Kidney glomerular epithelial cell (primary cell): ENCODE results near the gene SCFD2.
"Not testable (repeated sequence)": the region's sequence is repeated elsewhere in the genome, so short reads cannot be mapped to it uniquely, and the experiment has no call there.

Experiments
- DNase-seq: peaks from one replicate; lab custom pipeline; 2025; lab: John Stamatoyannopoulos, UW

SCFD2 gene

DNA sequence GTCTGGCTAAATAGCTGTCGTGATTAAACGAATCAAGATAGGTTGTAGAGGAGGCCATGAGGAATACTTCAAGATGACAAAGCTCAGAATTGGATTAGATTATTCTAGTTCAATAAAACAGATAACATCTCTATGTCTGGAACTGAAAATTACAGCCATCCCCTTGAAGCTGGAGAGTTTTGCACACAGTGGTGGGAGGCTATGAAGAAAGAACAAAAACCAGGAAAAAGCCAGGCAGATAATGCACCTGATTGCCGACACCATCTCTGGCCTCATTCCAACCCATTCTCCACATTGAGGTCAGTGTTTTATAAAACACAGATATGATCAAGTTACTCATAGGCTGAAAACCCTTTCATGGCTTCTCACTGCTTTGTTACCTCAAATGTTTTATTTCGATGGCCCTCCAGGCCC is 315.5 kb downstream of the SCFD2 start:
- DNase-seq: no peak

- no peak for DNase-seq
Observed at GRCh38 chr4:53049528-53049927, 316.3 kb downstream of the SCFD2 start.

GRCh38 chr4:53044651-53044960 is 321.3 kb downstream of the SCFD2 start:
- DNase-seq: no peak

- no peak for DNase-seq
Observed at GRCh38 chr4:53043891-53044650, 321.8 kb downstream of the SCFD2 start.

- DNase-seq: no peak
Observed at GRCh38 chr4:53043055-53043454, 322.8 kb downstream of the SCFD2 start.

DNA sequence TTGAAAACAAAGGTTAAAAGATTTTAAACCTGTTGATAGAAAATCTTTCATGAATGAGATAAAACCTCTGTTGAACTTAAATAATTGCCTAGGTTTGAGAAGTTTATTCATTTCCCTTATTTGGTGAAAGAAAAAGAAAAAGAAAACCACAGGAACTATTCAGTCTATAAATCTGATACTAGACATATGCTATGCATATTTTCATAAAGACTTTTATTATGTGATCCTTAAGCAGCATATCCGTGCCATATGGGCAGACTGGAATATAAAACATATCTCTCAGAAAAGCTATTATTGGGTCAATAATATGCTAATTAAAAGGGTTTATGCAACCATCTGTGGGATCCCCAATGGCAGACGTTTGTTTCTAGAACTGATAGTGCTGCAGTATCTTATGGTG is 325.0 kb downstream of the SCFD2 start:
- DNase-seq: no peak

DNA sequence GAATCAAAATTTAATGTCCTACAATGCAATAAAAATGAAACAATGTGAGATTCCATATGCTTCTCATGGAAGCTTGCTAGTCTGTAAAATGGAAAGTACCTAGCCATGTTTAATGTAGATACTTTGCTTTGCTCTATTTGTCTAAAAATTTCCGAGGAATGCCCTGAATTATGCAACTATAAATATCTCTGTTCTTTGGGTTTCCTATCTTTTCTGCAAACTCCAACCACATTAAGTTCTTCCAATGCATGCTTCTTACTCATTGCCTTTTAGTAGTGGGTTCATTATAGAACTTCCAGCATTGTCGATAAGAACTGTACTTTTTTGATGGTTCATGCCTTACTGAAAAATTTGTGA is 325.4 kb downstream of the SCFD2 start:
- DNase-seq: no peak

DNA sequence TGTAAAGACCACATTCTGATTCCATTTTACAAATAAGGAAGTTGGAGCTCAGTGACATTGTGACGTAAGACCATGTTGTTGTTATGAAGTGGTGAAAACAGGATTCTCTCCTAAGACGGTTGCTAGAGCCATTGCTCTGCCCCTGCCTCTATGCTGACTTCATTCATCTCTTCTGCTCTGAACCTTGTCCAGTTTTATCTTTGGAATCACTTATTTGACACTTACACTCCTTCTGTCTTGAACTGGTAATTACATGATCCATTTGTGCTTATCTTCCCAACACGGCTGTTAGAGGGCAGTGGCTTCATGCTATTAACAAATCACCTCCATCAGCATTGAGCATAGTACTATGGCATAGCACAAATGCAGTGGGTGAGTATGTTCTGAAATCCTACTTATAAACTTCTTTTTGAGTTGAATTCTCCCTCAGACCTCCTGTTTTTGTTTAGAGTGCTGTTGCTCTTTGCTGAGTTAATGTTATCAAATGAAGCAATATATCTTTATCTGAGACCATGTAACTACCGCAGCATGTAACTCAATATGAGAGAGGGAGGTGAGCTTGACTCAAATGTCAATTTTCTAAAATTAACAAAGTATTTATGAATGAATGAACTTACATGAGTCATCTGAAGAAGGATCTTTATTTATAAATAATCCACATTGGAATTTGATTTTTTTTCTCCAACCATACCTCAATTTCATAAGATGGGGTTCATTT is 326.0 kb downstream of the SCFD2 start:
- DNase-seq: no peak

DNA sequence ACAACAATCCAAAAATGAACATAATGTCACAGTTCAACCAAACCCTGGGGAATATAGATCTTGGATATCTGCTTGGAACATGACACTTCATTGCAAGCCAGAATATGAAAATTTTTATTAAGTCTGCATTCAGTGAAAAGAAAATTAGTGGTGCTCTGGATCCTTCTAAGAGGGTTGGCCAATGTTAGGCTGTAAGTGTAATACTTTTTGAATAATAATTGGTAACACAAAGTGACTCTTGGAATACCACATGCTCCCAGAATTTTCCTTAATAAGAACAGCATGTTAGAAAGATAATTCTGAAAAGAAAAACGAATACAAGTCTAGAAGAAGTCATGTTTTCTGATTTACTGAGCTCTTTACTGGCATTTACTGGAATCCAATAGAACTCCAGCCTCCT is 328.0 kb downstream of the SCFD2 start:
- no peak for DNase-seq

GRCh38 chr4:53032908-53033307 is 333.0 kb downstream of the SCFD2 start:
- not testable (repeated sequence) for DNase-seq

DNA sequence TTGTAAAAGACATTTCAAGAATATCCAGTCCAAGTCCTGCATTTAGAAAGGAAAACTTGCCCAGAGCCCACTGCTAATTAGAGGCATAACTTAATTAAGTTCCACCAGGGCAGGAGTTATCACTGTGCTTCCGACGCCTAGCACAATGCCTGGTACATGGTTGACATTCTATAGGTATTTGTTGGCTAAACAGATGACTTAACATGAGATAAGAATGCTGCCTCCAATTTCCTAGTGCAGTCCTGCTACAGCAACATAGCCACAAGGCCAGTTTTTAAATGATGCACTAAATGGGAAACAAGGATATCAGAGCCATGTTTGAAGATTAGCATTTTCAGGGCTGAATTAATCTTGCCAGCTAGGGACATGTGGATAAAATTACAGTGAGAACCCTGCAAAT is 339.6 kb downstream of the SCFD2 start:
- no peak for DNase-seq

DNA sequence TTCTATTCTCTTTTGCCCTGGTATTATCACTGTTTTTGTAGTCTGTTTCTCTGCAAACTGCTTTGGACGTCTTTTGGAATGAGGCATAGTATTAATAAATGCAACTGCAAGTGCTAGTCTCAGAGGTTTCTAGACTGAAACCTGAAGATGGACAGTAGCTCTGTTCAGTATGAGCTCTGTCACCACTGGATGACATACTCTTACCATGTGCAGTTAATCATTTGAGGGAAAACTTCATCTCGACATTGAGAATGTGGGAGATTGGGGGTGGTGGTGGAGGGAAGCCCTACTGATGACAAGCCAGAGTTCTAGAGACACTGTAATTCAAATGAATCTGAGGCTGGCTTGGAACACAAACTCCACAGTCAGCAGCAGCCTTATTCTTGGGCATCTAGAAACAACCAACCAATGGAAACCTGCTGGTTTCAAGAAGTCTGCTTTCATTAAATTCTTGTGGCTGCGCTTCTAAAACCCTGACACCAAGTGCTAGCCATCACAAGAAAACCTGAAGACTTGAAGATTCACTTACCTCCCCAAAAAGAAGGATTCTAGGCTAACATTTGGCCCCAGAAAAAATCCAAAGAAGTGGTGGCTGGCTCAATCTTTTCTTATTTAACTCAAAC is 342.1 kb downstream of the SCFD2 start:
- DNase-seq: no peak

DNA sequence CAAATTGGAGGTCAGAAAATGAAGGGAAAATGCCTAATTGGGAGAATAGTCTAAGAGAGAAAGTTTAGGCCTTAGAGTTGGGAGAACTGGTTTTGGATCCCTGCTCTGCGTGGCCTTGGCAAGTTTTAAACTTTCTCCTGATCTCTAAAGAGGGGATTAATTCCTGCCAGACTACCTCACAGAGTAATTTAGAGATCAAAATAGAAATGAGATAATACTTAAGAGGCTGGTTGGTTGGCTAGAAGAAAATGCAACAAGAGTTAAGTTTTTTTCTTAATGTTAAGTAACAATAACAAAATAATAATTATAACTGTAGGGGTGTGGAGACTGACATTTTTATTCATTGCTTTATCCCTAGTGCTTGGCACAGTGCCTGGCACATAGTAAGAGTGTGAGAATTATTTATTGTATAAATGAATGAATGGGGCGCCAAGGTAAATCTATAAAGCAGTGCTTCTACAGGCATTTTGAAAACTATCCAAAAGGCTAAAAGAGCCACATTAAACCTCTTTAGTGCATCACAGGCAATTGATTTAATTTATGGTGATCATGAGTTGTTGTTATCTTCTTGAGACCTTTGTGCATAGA is 343.3 kb downstream of the SCFD2 start:
- DNase-seq: no peak

GRCh38 chr4:53021754-53022512 is 343.9 kb downstream of the SCFD2 start:
- DNase-seq: no peak

GRCh38 chr4:53019485-53020382 is 346.1 kb downstream of the SCFD2 start:
- peak; percentile 75 for DNase-seq

DNA sequence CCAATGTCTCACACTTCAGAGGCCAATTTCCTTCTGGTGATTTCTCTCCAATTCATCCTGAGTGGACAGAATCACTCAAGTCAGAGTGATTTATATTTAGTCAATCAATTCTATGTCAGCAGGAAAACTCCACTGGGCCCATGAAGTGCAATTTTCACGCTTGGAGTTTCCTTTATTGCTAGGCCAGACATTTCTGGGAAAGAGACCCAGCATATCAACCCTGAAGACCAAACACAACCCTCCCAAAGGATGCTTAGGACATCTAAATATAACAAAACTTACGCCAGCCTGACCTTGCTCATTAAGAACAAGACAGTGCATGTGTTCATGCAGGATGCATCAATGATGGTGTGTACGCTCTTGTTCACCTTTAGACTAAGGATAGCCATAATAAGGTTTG is 347.4 kb downstream of the SCFD2 start:
- no peak for DNase-seq

DNA sequence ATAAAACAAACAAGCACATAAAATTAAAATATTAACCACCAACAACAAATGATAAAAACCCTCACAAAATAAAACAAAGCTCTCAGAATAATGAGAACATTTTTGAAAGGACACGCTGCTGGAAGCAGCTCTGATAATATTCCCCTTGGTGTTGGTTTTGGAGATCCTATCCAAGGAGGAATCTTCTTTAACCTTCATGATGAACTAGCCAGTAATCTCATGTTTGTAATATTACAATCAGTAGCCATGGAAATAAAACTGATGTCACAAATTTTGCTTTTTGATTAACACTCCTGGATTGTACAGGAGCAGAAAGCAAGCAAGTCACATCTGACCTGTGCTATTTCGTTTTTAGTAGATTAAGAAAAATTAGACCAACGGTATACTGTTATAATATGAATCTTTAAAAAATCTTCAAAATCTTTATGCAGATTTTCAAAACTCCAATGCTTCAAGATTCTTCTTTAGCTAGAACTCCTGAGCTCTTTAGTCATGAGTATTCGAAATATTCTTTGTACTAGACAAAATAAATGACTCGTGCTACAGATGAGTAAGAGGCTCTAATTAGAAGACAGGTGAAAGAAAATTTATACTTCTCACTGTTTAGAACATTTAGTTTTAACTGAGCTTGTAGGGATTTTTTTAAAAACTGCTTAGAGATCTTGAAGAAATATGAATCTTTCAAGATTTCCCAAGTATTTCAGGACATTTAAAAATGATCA is 349.6 kb downstream of the SCFD2 start:
- DNase-seq: no peak

DNA sequence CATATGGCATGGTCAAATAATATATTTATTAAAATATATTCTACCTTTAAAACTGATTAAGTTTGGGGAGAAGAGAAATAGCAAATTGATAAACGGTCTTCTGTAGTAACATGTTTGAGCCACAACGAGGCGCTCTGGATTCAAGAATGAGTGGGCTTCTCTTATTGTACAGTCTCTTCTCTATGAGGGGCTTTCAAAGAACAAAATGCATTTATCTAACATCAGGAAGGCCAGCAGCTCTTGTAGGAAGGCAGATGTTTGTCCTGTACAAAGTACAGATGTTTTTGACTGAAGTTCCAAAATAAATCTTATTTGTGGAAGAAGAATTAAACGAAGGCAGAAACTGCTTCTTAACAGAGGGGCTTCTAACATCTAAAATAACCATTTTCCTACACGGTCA is 350.2 kb downstream of the SCFD2 start:
- peak; percentile 41 for DNase-seq

DNA sequence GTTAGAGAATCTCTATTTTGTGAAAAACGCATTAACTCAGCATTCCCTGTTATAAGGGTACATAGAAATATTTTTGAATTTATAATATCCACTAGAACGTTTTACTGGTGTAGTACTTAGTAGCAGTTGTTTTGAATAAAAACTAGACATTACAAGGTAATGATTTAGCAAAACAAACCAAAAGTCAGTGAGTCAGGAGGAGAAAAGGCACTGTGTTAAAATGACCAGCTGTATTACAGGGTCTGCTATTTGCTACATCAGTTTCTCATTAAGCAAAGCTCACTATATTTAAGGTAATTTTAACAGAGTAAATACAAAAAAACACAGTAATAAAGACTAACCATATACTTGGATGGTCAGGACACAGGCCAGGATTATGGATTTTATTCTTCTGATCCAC is 351.0 kb downstream of the SCFD2 start:
- DNase-seq: no peak
